Measurements from ENCODE around the gene SOCS7. TPM values are rescaled to one million over a fixed set of nuclear protein-coding genes. Genes with fewer than 3 reads are reported as not detected.

The SOCS7 gene
- total RNA-seq, 1 donor from 2014 or later = 23.7 TPM

DNA sequence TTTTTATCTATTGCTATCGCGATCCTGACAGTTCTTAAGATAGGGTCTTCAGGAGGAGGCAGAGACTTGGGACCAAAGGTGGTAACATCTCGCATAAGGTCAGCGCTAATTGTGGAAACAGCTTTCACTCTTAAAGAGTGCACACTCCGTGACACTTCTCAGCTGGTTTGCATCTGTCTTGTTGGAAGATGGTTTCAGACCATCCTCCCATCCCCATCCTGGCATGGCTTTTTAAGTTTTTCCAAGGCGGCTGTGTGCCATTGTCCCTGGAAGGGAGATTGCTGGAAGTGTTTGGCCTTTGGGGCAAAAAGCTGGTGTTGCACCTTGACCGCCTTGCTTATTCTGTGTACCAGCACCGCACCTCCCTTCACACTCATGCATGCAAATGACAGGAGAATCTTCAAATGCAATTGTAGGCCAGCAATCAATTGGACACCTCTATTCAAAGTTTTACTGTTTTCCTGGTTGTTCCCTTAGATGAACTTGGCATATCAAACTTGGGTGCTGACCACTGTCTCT lies 1.5 kb downstream of the SOCS7 start:
- H3K4me3 ChIP-seq = peak overlapping the region; percentile 81
- DNase-seq (no peak), ATAC-seq (no peak)
- H3K27me3 ChIP-seq = no peaks in the 10 kb centered on the region
- H3K36me3 ChIP-seq = no peaks in the 10 kb centered on the region
- peak overlapping the region; percentile 84 for H3K27ac ChIP-seq
- peaks cover 21% of the 10 kb centered on the region for H3K4me1 ChIP-seq
- intact Hi-C loops (cut with DNase I) = no loop called here
- TF ChIP-seq, protein P1, sequence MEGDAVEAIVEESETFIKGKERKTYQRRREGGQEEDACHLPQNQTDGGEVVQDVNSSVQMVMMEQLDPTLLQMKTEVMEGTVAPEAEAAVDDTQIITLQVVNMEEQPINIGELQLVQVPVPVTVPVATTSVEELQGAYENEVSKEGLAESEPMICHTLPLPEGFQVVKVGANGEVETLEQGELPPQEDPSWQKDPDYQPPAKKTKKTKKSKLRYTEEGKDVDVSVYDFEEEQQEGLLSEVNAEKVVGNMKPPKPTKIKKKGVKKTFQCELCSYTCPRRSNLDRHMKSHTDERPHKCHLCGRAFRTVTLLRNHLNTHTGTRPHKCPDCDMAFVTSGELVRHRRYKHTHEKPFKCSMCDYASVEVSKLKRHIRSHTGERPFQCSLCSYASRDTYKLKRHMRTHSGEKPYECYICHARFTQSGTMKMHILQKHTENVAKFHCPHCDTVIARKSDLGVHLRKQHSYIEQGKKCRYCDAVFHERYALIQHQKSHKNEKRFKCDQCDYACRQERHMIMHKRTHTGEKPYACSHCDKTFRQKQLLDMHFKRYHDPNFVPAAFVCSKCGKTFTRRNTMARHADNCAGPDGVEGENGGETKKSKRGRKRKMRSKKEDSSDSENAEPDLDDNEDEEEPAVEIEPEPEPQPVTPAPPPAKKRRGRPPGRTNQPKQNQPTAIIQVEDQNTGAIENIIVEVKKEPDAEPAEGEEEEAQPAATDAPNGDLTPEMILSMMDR (IDR thresholded peaks at IDR 0.05) = no peak
- H3K9me3 ChIP-seq = no peaks in the 10 kb centered on the region

DNA sequence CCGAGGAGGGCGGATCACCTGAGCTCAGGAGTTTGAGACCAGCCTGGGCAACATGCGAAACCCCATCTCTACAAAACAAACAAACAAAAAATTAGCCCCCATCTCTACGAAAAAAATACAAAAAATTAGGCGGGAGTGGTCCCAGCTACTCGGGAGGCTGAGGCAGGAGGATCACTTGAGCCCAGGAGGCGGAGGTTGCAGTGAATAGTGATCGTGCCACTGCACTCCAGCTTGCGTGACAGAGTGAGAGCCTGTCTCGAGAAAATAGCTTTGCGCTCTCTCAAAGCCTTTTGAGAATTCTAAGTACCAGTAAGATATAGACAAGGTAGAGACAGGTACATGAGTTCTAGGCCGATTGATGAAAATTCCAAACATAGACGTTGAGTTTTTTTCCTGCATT lies 2.0 kb downstream of the SOCS7 start:
- intact Hi-C loops (cut with DNase I) = no loop called here
- TF ChIP-seq, protein P1 (IDR thresholded peaks at IDR 0.05) = no peak
- DNase-seq = no peak
- peak overlapping the region; percentile 81 for H3K4me3 ChIP-seq
- ATAC-seq = no peak
- H3K9me3 ChIP-seq = no peaks in the 10 kb centered on the region
- peaks cover 23% of the 10 kb centered on the region for H3K4me1 ChIP-seq
- H3K27me3 ChIP-seq = no peaks in the 10 kb centered on the region
- no peaks in the 10 kb centered on the region for H3K36me3 ChIP-seq
- H3K27ac ChIP-seq = no peak overlapping the region

DNA sequence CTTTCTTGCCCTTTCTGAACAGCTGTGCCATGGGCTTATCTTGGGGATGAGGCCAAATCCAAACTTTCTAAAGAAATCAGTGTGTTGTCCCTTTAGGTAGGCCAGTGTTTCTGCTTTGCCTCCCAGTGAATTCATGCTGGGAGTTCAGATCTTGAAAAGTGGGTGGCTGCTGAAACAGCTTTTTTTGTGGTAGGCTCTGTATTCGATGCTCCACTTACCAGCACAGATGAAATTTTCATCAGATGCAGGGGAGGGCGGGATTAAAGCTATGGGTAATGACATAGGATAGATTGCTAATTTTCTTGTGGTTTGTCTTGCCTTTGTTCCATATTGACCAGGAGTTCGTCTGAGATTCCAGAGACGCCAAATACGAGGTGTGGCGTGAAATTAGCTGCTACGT lies 2.8 kb downstream of the SOCS7 start:
- Histone ChIP-seq H3K27ac (no peak overlapping the region), H3K27me3 (no peaks in the 10 kb centered on the region), H3K36me3 (no peaks in the 10 kb centered on the region), H3K4me3 (no peak overlapping the region), H3K4me1 (peaks cover 30% of the 10 kb centered on the region), H3K9me3 (no peaks in the 10 kb centered on the region)
- DNase-seq (no peak), ATAC-seq (no peak)
- intact Hi-C loops (cut with DNase I) = no loop called here
- TF ChIP-seq, protein P1 (IDR thresholded peaks at IDR 0.05) = no peak

GRCh38 chr17:38355251-38355650 lies 3.6 kb downstream of the SOCS7 start:
- no peak overlapping the region for H3K27ac ChIP-seq
- no peak overlapping the region for H3K4me3 ChIP-seq
- no peak for ATAC-seq
- TF ChIP-seq, protein P1 (IDR thresholded peaks at IDR 0.05) = no peak
- H3K36me3 ChIP-seq = no peaks in the 10 kb centered on the region
- H3K4me1 ChIP-seq = peaks cover 30% of the 10 kb centered on the region
- no peak for DNase-seq
- no peaks in the 10 kb centered on the region for H3K9me3 ChIP-seq
- H3K27me3 ChIP-seq = no peaks in the 10 kb centered on the region
- intact Hi-C loops (cut with DNase I) = no loop called here

DNA sequence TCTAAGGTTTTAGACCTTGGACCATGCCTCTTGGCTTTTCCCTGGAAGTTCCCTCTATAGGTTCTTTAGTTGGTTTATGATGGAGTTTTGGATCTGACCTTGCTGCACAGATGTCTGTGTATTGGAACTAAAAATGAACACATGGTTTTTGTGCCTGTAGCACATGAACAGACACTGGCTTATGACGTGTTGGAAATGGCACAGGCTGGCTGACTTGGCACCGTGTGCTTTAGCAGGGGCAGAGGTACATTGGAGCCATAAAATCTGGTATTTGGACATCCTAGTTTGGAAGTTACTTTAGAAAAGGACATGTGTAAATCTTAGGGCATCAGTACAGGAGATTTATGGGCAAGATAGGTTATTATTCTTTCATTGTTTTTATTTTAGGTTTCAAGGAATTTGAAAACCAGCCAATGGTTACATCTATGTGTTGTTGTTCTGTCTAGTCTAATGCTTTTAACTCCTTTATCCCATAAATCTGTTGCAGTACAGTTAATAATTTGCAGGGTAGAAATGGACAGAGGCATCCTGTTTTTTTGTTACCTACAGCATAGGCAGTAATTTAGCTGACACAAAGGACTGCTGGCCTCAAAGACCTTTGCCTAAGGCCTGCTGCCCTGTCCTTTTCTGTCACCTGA lies 6.0 kb downstream of the SOCS7 start:
- Histone ChIP-seq H3K9me3 (no peaks in the 10 kb centered on the region), H3K4me3 (no peak overlapping the region), H3K4me1 (peaks cover 33% of the 10 kb centered on the region), H3K27me3 (no peaks in the 10 kb centered on the region), H3K27ac (no peak overlapping the region), H3K36me3 (peaks cover 1% of the 10 kb centered on the region)
- TF ChIP-seq, protein P1 (IDR thresholded peaks at IDR 0.05) = no peak
- no peak for DNase-seq
- no peak for ATAC-seq
- intact Hi-C loops (cut with DNase I) = no loop called here

Data from upper lobe of right lung (tissue), 1 donor.